ENCODE data around the gene GRM1.

DNA sequence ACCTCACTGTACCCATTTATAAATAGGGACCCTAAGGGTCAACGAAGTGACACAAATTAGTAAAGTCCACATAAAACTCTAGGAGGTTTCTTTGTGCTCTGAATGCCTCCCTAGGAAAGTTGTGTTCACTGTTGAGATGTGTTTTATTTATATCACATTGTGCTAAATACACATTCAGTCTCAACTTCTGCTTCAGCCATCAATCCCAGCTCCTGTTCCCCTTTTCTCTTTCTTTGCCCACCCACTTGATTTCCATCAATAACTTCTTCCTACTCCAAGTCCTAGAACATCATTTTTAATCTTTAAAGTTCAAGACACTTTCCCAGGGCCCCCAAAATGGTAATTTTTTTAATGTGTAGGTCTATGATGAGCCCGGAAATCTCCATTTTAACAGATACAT is 306.5 kb downstream of the GRM1 start:
- TF ChIP-seq, protein P1, sequence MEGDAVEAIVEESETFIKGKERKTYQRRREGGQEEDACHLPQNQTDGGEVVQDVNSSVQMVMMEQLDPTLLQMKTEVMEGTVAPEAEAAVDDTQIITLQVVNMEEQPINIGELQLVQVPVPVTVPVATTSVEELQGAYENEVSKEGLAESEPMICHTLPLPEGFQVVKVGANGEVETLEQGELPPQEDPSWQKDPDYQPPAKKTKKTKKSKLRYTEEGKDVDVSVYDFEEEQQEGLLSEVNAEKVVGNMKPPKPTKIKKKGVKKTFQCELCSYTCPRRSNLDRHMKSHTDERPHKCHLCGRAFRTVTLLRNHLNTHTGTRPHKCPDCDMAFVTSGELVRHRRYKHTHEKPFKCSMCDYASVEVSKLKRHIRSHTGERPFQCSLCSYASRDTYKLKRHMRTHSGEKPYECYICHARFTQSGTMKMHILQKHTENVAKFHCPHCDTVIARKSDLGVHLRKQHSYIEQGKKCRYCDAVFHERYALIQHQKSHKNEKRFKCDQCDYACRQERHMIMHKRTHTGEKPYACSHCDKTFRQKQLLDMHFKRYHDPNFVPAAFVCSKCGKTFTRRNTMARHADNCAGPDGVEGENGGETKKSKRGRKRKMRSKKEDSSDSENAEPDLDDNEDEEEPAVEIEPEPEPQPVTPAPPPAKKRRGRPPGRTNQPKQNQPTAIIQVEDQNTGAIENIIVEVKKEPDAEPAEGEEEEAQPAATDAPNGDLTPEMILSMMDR (IDR thresholded peaks at IDR 0.05), result no peak
- TF ChIP-seq POLR2A (IDR thresholded peaks at IDR 0.05), result no peak

Measured in esophagus squamous epithelium (tissue), 4 donors.